Hematopoietic multipotent progenitor cell treated with erythropoietin and hydrocortisone succinate and interleukin-3 and kit ligand, for 4 days (in vitro differentiated cells): ENCODE results near the gene MACROD2.

Source experiments
- DNase-seq: peaks from one replicate; pipeline ENCODE4 v3.0.0-alpha.2; 2015

Gene MACROD2

DNA sequence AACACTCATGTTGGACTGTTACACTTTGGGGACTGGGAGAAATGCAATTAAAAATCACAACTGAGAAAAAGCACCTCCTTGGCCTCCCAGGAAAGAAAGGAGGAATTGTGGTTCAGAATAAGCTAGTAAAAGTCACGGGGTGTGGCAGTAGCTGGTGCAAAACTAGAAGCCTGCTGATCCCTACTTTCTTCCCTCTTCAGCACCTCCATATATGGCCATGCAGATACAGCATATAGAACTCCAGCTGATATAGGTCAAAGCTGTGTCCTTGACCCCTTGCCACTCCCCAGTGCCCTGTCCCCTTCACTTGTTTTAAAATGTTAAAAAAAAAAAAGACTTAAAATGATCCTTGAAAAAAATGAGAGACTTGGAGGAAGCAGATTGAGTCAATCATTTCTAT lies 347.6 kb downstream of the MACROD2 start:
- DNase-seq = no peak

DNA sequence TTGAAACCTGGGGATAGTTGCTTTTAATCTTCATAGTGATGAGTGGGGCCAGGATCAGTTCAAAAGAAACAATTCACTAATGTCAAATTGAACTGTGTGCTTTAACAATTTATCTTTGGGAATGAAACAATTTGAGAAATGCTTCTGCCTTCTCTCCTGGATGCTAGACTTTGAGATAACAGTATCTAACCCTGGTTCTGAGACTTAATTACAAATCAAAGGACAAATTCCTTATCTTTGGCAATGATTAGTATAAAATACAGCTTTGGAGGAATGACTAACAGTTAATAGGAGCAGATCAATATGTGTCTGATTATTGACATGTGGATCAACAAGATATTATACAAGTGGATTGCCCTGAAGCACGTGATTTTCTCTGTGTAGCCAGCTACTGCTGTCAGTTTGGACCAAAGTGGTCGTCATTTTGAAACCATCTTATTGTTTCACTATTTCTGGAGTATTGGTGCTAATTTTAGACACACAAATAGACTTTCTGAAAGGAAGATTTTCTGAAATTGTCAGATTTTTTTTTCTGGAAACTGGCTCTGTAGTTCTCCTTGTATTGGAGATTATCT lies 348.3 kb downstream of the MACROD2 start:
- no peak for DNase-seq

DNA sequence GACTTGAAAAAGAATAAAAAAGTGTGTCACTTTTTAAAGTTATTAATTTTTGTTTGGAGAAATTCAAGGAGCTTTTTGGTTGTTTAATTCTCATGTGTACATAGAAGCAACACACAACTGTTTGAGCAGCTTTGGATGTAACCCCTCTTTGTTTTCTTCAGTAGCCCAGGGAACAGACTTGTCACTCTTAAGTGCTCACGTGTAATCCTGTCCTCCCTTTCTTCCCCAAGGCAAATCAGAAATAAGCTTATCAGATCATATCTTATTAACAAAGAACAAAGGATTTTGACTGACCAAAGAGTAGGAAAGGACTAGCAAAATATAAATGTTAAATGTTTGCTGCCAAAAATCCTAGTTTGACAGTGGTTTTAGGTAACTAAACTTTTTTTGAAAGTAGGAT lies 349.4 kb downstream of the MACROD2 start:
- DNase-seq = no peak

DNA sequence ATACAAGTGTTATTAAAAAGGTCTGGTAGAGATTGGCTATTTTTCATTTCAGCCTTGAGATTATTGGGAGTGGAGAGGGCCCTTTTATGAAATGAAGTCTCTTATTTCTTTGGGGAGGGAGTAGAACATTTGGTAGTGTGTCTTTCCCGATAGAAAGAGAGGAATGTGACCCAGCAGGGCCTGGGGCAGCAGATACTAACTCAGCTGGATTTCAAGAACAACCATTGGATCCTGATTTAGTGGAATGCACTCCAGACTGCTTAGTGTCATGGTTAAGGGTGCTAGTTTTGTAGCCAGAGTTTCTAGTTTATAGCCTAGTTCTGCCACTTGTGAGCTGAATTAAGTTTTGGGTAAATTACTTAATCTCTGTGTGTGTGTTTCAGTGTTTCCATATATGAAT lies 360.5 kb downstream of the MACROD2 start:
- DNase-seq = no peak

DNA sequence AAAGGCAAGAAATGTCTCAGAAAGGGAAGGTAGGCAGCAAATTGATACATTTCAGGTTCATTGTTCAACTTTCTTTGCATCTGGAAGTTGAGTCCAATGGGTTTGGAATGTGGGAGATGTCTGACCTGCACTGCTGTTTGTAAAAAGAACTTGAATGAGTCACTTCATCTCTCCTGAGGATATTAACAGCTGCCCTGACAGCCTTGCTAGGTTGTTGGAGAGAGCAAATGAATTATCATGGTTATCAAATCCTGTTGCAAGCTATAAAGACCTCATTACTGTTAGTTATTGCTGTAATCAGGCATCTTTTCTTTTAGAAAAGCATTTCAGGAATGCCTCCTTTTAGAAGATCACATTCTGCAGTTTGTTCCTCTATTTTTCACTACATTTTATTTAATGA lies 365.1 kb downstream of the MACROD2 start:
- DNase-seq = no peak

DNA sequence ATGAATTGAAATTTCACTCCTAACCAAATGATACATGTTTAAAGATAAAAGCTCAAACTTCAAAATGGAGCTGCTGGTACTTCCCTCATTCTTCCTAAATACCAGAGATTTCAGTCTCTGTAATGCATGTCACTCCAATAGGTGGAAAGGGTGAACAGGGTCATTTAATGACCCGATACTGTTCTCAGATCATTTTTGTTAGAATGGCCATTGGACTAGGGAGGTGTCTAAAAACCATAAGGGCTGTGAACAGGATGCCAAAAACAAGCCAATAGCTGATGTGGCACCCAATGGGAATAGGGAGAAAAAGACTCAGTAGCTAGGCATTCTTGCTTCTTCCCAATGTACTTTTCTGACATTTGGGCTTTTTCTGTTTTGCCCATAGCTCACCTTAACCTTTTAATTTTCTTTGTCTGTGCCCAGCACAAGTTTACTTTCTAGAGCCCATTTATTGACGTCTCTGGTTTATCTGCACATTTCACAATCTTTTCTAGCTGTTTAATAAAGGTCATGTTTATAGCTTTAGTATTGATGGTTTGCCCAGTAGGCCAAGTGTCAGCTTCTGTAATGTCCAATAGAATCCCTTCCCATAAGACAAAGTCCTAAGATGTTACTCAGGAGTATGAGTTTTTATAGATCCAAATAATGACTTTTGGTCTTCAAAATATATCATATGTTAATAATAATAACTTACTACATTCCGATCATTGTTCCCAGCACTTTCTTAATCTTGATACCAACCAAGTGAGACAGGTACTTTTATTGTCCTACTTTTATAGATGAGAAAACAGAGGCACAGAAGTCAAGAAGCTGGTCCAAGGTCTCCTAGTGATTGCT lies 366.4 kb downstream of the MACROD2 start:
- DNase-seq = no peak

DNA sequence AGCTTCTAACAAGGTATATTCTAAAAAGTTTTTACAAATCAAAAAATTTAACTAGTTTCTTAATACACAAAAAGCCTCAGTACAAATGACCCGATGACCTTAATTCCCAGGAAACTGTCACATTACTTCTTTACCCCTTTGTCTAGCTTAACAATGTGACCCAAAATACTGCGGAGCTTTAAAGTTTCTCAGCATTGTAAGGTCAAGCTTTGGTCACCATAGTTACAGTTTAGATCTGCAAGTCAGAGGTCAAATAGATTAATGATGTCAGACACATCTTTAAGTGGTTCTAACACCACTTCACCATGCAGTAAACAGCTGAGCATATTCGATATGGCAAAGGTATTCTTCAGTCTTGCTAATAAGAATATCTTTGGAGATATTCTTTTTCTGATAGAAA lies 378.9 kb downstream of the MACROD2 start:
- DNase-seq = no peak

DNA sequence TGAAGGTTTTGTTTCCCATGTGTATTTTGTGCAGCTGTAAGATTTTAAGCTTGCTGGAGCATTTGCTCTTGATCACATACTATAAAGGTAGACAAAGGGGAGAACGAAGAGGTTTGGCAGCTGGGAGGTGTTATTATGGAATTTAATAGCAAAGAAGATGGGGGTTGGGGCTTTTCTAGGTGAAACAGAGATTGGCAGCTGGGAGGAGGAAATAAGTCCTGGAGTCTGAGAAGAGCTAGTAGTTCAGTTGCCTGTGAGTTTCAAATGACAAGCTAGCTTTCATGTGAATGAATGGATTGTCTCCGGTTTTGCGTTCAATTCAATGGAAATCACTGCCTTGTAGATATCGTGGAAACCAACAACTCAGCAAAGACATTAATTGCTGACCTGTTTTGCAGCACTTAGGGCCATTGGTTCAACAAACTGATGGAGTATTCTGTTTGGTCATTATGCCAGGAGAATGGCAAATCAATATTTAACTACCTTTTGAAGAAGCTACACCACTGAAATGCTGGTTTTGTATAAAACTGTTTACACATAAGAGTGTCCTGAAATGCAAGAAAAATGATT lies 380.2 kb downstream of the MACROD2 start:
- DNase-seq = no peak

DNA sequence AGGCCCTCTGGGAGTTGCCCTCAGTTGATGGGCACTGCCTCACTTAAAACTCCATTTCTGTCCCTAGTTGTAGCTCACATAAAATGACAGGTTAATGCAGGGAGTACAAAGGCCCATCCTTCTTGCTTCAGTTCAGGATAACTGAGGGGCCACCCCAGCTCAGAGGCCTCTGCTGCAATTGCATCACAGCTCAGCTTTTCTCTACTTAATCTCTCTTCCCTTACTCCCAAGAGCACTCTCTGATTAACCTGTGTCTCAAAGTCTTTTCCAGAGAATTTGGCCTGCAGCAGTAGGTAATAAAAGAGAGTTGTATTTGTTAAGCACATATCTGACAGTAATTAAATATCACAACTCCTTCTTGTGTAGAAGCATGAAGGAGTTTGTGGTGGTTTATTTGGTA lies 383.0 kb downstream of the MACROD2 start:
- DNase-seq = no peak

DNA sequence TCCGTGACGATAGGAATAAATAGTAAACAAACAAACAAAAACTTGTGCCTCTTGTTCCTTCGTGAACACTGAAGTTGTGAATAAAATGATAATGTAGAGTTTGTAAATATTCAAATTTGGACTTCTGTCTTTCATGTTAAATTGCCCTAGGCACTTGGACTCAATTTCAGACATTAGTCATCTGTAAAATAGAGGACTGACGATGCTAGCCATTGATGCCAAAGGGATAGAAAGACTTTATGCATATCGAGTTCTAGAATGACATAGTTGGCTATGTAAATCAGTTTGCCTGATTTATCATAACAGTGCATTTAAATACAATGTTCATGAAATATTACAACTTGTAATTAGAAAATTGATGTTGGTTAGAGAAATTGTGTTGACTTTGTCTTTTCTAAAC lies 388.0 kb downstream of the MACROD2 start:
- DNase-seq = no peak

DNA sequence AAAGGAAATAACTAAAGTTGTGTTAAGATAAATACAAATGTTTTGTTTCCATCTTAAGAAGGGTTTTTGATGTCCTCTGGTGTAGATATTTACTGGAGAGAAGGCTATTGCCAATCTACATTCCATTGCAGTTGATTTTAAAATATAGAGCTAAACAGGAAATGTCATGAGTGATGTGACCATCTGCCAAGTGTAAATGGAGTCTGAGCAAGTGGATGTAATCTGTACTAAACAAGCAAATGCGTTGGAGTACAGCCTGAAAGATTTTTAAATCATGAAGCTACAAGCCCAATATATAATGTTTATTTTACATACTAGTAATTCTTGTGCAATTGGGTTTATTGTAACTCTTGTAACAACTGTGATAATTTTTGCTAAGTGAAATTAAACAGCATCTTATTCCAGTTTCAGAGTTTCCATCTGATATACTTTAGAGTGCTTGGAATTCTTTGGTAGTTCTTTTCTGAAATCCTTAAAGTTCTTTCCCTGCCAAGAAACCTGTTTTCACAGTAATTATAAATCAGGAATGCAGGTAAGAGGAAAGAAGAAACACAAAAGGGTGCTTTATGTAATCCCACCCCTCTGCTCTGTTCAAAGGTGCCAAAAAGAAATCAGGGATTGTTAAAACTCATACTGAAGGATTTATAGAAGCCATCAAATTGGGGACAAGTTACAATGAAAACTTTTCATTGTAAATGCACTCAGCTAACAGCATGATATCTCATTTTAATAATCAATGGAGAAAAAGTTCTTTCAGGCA lies 389.3 kb downstream of the MACROD2 start:
- DNase-seq = no peak

DNA sequence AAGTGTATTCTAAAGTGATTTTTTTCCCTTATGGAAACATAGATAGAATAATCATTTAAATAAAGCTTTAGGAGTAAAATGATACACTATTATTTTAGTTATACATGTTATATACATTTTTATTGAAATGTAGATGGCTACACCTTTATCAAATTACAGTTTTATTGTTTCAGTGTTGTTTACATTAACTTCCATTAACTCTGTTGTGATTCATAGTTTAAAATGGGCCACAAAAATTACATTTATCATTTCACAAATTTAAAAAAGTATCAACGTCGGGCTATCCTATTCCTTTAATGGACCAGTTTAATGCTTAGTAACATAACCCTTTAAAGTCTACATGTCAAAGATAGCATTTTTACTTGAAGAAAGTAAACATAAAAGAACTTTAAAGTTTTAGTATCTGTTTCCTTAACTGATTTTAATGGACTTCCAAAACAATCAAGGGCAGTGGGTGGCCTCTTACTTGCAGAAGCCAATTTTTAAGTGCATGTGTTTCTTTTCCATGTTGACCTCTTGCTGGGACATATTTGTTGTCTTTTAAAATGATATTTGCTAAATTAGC lies 389.9 kb downstream of the MACROD2 start:
- DNase-seq = no peak

DNA sequence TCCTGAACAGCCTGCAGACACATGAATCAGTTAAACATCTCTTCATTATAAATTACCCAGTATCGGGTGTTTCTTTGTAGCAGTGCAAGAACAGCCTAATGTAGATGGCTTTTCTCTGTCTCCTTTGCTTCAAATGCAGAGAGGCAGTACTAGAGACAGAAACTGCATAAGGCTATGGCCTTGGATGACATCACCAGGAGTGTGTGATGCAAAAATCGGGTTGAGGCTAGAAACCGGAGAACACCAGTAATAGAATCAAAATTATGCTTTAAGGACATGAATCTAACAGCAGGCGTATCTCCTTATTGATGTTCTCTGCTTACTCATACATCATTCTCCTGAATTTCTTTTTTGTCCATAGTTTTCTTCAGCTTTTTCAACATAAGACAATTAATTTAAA lies 391.4 kb downstream of the MACROD2 start:
- DNase-seq = no peak

DNA sequence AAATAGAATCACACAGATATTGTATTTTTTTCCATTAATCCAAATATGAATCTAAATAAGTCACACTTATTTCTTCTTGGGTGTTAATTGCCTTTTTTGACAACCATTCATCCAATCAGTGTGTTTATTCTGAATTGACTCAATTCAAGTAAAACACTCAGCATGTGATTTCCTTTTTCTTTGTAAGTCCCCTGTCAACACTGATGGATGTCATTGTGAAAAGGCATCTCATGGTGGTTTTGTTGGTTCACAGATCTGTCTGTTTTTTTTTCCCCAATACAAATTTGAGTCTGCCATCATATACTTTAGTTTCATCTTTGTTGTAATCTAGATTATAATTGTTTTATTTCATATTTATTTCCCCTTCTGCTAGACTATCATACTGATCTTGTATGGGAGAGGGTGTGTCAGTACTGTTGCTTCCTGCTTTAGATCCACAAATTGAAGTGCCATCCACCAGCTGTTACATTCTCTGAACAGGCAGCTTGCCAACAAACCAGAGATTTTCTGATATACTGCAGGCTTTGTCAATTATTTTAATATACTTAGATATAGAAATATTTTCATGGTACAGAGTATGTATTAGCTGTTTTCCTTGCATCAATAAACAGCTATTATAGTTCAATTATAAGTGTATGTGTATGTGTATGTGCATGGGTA lies 406.3 kb downstream of the MACROD2 start:
- DNase-seq = no peak

DNA sequence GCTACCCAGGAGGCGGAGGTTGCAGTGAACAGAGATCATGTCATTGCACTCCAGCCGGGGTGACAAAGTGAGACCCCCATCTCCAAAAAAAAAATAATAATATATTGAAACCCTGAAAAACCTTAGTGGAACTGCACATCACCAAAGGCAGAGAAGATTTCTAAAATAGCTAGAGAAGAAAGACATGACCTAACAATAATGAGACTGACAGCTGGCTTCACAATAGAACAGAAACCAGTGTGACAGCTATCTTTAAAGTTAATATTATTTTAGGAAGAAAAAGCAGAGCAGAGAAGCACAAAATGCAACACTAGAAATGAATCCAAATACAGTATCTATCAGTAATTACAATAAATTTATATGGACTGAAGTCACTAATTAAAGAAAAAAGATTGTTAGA lies 409.2 kb downstream of the MACROD2 start:
- DNase-seq = no peak

DNA sequence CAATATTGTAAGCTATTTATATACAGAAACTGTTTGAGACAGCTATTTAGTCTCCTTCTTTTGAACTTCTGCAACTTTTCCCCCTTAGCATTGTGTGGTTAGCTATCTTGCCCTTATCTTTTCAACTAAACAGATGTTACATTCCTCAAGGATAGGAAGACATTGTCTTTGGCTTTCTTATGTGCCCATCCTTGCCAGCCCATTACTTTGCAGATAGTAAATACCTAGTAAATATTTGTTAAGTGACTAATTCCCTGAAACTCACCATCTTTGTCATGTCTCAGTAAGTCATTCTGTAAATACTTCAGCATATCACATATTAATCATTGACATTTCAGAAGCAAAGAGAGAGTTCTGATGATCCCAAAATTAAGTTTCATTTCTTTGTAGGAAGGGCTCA lies 411.2 kb downstream of the MACROD2 start:
- DNase-seq = no peak

DNA sequence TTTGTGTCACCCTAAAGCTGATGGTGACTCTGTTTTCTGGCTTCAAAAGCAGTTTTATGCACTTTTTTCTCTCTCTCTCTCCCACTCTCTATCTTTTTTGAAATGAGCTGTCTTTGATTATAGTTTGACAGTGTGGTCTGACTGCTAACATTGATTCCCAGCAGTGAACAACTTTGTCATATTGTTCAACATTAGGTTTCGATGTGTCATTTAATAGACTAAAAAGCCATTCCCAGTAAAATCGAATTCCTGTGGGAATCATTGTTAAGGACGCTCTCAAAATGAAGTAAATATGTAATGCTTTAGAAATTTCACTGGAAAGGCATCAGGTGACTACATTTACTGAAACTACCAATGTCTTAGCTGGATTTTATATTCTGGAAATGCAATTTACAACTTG lies 412.0 kb downstream of the MACROD2 start:
- no peak for DNase-seq

DNA sequence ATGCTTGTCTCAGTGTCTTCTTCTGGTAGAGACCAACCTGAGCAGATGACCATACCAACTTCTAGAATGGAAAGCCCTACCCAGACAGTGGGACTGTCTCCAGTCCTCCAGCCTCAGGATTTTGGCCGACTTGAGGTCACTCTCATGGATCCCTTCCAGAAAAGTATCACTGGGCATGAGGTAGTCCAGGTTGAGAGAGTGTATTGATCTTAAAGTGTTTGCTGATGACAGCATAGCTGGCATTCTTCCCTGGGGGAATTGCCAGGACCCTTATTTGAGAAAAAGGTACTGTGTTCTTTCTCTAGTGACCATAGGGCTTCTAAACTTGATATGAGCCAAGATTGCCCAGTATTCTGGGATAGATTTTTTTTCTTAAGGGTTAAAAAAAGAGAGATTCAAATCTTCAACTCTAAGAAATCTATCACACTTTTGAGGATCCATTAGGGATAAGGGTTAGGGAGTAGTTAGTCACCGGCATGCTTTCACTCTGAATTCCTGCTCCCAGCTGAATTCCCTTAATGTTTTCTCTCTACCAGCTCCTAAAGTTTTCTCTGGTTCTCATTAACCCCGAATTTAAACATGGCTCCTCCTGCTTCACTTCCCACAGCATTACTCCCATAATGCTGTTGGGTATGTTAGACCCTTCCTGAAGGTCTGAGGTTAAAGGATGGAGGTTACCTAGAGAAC lies 415.7 kb downstream of the MACROD2 start:
- no peak for DNase-seq

DNA sequence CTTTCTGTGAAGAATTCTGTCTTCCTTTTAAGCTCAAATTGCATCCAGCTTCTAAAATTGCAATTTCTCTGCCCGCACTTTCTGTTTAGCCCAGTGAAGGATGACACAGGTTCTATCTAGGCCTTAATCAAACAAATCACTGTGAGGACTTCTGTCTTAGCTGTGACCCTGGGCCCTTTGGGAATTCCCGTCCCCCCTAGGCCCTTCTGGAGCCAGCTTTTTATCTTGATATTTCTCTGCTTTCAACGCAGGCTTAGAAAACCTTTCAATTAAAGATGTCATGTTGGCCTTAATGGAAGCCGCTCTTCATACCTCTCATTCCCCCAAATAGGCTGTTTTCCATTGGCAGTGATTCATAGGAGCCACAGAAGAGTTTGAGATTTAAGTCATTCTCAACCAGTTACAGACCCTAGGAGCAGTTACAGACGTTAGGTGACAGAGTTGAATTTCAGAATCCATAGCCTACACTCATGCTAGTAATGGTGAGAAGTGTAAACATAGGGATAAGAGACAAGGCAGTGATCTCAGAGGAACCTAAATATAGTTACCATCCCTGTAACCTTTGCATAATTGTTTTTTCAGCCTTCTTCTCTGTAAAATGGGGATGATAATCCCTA lies 416.9 kb downstream of the MACROD2 start:
- no peak for DNase-seq

DNA sequence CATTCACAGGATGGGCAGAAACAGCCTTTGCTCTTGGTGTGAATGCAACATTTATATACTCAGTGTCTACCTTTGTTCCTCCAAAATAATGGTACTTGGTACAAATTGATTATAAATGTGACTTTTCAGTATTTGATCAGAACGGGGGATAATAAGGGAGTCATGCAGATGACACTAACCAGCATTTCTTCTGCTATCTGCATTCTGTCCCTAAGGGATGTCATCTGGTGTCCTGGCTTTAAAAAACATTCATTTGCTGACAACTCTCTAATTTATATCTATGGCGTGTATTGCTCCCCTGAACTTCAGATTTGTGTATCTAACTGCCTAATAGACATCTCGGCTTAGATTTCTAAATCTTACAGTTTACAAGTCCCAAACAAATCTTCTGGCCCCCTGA lies 418.5 kb downstream of the MACROD2 start:
- no peak for DNase-seq

DNA sequence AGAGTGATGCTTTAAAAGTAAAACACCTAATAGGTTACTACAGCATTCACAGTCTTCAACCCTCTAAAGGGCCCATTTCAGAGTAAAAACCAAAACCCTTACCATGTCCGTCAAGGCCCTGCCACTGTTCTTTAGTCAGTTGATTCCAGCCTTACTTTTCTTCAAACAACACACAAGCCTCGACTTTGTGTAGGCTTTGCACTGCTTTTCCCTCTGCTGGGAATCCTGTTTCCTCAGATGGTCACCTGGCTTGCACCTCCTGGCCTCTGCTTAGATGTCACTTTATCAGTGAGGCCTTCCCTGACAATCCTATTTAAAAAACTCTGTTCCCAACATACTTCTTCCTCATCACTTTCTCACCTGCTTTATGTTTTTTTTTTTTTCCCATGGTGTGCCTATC lies 419.2 kb downstream of the MACROD2 start:
- no peak for DNase-seq

DNA sequence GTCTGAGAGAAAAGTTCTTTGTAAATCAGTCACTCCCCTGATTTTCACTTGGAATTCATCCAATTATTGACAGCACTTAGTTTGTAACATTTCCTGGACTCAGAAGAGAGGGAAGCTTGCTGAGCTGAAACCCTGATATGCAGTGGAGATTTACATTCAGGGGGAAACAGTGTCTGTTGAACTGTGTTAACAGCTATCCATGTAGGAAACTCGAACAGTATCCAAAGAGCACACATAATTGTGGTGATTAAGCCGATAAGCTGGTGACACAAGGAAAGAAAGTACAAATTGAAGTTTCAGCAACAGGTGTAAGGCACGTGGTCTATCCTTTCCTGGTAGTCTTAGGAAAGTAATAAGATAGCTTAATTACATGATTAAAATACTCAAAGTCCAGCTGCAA lies 420.2 kb downstream of the MACROD2 start:
- DNase-seq = no peak
